ENCODE measurements around the gene C3orf20.
A peak's percentile ranks its signal among the peaks of the same experiment; 100 is the strongest.
"Not testable (repeated sequence)": the region's sequence is repeated elsewhere in the genome, so short reads cannot be mapped to it uniquely, and the experiment has no call there.

C3orf20 gene

DNA sequence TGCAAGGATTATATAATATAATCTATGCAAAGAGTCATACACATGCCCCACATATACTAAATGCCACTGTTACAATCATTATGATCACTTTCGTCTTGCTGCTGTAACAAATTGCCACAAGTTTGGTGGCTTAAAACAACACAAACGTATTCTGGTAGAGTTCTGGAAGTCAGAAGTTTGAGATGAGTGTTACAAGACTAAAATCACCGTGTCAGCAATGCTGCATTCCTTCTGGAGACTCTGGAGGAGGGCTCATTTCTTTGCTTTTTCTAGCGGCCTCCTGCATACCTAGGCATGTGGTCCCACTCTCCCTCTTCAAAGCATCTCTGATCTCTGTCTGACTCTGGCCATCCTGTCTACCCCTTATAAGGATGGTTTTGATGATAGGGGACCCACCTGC lies 24.7 kb upstream of the C3orf20 start:
- DNase-seq (ENCODE audit: low read depth in 2 of 2), result no peak

DNA sequence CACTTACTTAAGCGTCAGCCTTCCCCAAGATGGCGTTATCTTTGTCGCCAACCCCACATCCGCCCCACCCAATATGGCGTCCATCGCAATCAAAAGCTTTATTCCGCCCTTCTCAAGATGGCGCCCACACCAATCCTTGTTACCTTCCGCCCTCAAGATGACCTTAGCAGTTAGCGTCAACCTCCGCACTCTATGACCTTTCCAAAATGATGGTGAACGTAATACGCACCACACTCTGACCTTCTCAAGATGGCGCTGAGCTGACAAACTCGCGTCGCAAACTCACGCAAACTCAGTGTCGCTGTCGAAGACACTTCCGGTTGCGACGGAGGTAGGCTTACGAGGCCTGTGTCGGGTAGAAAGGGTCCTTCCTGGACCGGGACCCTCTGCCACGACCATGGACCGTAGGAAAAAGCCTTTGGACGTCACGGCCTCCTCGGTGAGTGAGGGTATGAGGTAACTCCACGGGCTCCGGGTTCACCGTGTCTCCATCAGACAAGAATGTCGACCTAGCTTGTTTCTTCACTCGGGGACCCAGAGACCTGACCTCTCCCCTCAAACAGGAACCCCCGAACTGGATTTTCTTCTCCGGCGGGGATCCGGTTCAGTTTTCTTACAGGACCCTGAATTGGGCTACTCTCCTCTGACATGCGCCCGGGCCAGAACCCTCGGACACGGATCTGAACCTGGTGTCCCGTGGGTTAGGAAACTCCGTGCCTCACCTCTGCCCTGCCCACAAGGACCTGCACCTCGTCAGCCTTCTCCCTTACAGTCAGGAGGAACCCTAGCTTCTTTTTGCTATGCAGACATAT lies 23.3 kb upstream of the C3orf20 start, which contains the start of gene CCDC174:
Gene CCDC174, plus strand, starts transcription at position 323 of the 812 bp plus-strand sequence. Its CDS starts 75 bp downstream, at position 398.
- DNase-seq (ENCODE audit: low read depth in 2 of 2), result peak; percentile 86 to 90

DNA sequence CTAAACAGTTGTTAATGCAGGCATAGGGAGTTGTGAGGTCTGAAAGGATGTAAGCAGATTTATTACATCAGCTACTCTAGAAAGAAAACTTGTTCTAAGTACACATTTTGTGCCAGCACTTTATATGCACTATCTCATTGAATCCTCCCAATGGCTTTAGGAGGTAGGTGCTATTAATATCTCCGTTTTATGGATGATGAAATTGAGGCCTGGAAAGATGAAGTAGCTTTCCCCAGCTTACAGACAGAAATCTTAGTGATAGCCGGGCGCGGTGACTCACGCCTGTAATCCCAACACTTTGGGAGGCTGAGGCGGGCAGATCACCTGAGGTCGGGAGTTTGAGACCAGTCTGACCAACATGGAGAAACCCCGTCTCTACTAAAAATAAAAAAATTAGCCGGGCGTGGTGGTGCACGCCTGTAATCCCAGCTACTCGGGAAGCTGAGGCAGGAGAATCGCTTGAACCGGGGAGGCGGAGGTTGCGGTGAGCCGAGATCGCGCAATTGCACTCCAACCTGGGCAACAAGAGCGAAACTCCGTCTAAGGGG lies 22.5 kb upstream of the C3orf20 start:
- not testable (repeated sequence) for DNase-seq (ENCODE audit: low read depth in 2 of 2)

DNA sequence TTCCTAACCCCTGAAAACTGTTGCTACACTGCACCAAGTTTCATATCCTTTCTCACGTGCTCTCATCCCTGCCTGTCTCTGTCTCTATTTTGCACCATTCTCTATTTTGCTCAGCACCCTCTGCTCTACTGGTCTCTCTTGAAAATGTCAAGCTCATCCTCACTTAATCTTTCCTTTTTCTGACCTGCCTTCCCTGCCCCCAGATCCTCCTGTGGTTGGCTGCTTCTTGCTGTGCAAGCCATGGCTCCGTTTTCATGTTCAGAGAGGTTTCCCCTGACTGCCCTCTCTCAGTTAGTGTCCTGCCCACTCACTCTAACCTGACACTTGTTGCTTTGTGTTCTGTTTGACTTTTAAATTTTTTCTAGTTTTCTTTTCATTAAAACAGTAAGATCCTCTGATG lies 17.4 kb upstream of the C3orf20 start:
- no peak for DNase-seq (ENCODE audit: low read depth in 2 of 2)

DNA sequence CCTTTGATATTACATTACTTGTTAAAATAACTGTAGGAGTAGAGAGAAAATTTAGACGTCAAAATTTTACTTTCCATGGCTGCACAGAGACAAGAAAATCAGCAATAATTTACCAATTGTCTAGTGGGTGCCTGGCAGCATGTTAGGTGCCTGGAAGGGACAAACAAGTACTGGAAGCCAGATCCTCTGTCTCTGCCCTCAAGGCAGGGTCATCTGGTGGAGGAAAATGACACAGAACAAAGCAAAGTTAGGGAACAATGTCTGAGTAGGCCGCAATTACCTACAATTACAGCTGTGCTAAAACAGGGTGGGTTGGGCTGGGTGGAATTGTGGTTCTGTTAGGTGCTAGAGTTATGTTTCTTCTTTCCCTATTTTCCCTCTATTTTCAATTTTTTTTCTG lies 16.0 kb upstream of the C3orf20 start:
- no peak for DNase-seq (ENCODE audit: low read depth in 2 of 2)

DNA sequence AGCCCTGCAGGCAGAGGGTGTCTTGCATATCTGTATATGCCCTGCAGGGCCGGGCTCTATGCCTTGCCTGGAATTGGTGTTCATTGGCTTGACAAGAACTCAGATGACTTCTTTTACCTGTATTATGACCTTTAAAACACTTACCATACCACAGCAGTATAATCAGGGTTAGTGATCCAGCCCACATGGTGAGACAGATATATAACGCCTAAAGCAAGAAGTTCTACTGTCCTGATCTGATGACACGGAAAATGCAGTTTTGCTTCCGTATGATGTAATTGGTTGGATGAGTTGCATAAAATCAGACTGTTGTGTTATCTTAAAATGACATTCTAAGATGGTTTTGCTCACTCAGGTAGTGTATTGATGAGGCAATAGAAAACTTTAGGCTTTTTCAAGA lies 14.0 kb upstream of the C3orf20 start:
- no peak for DNase-seq (ENCODE audit: low read depth in 2 of 2)

DNA sequence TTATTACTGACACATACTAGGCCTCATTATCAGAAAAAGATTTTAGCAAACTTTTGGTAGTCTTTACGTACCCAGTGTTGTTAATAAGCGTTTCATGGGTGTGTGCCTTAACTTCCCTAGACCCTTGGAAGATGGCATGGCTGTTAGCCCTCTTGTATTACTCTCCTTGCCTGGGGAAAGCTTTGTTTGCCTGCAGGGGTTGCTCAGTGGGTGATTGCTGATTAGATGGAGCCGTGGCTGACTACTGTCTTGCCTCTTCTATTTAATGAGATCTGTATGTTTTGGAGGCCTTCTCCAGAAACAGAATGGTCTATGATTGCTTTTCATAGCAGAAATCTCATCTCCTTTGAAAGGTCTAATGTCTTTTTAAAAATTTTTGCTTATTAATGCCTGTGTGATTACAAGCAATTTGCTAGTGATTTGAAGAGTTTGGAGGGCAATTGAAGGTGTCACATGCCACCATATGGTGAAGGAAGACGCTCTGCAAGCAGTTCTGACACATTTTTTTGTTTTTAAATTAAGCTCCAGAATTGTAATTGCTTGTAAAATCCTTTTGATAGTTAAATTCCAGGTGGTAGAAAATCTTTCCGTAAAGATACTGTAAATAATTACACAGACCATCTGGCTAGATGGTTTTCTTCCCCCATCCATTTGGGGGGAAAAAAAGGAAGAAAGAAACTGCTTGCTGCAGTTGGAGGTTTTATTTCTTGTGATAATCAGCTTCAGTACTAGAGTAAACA lies 11.4 kb upstream of the C3orf20 start:
- no peak for DNase-seq (ENCODE audit: low read depth in 2 of 2)

DNA sequence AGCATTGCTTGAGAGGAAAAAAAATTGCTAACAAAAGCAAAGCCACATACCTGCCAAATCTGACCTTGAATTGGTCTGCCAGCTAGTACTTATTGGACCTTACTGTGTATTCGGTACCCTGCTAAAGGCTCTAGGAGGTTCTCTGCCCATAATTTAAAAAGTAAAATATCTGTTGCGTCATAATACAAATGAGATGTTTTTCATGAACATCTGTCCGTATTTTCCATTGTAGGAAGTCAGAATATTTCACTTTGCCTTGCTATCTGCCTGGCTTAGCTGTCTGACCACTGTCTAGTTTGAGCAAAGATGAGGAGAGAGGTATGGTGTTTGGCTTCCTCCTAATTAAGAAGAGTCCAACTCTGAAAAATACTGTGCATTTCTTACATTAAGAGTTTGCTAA lies 10.8 kb upstream of the C3orf20 start:
- DNase-seq (ENCODE audit: low read depth in 2 of 2), result no peak

DNA sequence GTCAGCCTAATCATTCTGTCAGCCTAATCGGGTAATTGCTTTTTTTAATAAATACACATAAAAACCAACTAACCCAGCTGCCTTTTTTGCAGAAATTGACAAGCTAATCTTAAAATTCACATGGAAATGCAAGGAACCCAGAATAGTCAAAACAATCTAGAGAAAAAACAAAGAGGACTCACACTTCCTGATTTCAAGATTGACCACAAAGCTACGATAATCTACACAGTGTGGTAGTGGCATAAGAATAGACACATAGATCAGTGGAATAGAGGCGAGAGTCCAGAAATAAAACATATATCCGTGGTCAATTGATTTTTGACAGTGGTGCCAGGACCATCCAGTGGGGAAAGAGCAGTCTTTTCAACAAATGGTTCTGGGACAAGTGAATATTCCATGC lies 2.4 kb upstream of the C3orf20 start:
- DNase-seq (ENCODE audit: low read depth in 2 of 2), result no peak

DNA sequence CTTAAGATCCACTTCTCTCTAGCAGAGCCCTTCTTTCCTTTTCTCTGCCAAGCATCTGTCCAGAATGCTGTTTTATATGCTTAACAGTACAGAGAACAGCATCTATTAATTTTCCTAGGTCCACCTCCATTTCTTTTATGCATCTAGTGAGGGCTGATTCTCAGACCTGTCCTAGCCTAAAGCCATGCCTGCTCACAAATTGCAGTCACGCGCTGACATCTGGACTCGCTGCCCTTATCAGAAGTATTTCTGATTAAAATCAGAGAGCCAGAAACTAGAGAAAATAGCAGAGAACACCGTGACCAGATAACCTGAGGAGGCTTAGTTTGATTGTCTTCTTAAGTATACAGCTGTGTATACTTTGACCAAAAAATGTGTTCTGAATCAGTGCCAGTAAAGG lies 1.9 kb downstream of the C3orf20 start:
- no peak for DNase-seq (ENCODE audit: low read depth in 2 of 2)

DNA sequence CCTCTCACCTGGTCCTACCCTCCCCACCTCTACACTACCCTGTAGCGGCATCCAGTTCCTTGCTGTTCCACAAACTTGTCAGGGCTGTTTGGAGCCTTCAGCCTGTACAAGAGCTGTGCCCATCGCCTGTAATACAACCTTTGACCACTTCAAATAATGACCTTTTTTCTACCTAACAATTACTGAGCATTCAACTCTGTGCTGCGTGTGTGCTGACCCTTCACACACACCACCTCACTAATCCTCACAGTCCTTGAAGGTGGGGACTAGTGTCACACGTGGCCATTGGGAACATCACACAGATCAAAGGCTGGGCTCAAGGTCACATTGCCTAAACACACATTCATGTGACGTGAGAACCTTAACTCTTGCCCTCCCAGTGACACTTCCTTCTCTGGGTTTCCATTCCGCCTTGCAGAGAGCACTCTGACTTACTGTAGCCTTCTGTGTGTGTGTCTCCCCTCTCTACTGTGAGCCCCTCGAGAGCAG lies 3.1 kb downstream of the C3orf20 start:
- DNase-seq (ENCODE audit: low read depth in 2 of 2), result no peak

DNA sequence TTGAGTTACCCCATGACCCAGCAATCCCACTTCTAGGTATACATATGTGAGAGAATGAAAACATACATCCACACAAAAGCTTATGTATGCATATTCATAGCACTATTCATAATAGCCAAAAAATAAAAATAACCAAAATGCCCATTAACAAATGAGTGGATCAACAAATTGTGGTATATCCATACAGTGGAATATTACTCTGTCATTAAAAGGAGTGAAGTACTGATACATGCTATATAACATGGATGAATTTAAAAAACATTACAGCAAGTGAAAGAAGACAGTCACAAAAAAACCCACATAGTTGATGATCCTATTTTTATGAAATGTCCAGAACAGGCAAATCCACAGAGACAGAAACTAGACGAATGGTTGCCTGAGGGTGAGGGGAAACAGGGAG lies 5.2 kb downstream of the C3orf20 start:
- no peak for DNase-seq (ENCODE audit: low read depth in 2 of 2)

DNA sequence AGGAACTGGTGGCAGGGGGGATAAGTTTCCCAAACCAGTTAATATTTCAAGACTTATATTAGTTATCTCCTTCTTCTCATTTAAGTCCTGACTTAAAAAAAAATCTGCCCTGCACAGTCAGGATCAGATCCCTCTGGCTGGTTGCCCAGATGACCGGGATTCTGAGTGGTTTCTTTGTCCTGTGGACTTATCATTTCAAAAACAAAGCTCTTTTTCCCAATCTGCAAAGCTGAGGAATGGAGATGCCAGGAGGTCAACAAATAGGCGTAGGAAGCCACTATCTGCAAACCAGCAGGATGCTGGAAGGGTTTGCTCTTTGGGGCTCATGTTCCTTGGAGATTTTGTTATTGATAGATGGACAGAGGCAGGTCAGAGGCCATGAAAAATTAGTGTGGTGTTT lies 5.8 kb downstream of the C3orf20 start:
- no peak for DNase-seq (ENCODE audit: low read depth in 2 of 2)

DNA sequence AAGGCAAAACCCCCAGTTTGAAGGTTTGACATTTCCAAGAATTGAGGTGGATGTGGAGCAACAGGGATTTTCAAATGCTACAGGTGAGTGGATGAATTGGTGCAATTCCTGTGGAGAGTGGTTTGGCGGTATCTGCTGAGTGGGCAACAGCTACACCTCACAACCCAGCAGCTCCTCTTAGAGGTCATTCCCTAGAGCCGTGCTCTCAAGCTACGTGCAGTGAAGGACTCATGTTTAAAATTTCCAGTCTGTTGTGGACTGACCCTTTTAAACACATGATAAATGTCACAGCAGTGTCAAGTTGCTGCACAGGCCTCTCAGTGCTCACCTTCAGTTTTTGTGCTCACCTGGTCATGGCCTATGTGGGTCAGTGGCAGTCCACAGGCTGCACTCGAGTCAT lies 9.5 kb downstream of the C3orf20 start:
- DNase-seq (ENCODE audit: low read depth in 2 of 2), result no peak

DNA sequence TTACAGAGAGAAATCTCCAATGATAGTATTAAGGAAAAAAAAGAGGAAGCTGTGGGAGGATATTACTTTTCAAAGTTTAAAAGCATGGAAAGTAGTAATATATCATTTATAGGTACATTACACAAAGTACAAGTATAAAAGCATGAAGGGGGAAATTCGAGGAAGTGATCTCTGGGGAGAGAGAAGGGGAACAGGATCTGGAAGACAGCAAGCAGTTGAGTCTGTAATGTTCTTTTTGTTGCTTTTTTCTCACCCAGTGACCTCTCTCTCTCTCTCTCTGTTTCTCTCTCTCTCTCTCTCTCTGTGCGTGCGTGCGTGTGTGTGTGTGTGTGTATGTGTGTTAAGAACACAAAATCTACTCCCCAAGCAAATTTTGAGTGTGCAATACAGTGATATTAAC lies 10.2 kb downstream of the C3orf20 start:
- DNase-seq (ENCODE audit: low read depth in 2 of 2), result no peak

DNA sequence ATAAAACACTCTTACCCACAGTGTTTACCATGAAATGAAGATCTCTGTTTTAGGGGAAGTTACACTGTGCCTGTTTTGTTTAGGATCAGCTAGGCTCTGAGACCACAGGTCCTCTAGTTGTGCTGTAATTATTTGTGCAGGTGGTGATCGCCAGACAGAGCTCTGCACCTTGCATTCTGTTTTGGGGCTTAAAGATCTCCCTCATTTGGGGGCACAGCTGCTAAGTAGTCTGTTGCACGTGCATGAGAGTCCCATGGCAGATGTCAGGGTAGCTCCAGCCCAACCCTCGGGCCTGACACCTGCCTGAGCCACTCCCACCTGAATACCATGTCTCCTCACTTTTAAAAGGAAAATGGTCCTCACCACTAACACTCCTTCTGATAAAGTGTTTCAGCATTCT lies 12.4 kb downstream of the C3orf20 start:
- DNase-seq (ENCODE audit: low read depth in 2 of 2), result no peak

DNA sequence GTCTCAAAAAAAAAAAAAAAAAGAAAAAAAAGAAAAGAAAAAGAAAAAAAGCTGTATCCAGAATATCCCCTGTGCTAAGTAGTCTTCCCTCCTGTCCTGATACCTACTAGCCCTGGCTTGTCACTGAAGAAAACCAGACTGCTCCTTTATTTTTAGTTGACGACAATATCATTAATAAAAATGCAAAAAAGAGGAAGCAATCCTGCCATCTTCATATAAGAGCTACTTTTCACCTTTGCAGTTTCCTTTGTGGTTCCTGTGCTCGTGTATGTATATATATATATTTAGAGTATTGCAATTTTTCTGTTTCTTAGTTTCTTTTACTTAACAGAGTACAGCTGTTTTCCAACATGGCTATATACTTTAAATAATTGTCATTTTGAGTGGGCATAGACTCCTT lies 13.6 kb downstream of the C3orf20 start:
- DNase-seq (ENCODE audit: low read depth in 2 of 2), result no peak

DNA sequence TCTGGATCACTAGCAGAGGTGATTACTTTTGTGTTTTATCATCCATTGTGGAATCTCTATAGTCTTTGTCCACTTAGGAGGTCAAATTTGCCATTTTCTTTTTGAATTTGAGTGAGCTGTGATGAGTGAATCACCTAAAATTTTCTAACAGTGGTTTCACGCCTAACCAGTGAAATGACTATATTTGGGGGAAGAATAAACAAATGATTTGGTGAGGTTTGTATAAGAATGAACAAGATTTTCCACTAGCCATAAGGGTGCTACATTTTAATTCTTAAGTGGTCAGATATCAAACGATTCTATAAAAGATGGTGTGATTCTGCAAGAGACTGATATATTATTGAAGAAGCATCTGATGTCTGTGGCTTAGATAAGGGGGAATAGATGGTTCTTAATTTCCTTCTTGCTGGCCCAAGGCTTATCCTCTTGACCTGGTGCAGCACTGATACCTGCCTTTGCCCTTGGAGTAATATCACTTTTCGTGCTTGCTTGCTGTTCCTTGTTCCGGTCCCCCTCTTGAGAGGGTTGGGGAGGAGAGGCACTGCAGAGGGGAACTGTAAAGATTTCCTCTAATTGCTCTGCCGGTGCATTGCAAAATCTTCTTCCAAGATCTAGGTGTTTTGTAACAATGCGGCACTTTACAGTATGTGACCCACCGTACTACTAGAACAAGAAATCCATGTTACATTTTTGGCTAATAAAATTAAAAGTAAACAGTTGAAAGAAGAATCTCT lies 14.5 kb downstream of the C3orf20 start:
- no peak for DNase-seq (ENCODE audit: low read depth in 2 of 2)

DNA sequence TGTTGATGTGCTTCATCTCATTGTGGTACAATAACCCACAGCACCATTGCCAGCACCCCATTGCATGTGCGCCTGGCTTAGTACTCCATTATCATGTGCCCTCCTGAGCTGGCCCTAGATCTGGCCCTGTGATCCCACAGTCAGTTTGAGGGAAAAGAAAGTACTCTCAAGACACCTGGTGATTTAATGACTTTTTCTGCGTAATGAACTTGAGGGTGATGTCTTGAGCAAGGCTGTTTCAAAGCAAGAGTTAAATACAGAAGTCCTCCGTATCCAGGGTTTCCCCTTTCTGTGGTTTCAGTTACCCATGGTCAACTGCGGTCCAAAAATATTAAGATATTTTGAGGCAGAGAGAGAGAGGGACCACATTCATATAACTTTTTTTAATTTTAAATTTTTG lies 16.3 kb downstream of the C3orf20 start:
- DNase-seq (ENCODE audit: low read depth in 2 of 2), result no peak

DNA sequence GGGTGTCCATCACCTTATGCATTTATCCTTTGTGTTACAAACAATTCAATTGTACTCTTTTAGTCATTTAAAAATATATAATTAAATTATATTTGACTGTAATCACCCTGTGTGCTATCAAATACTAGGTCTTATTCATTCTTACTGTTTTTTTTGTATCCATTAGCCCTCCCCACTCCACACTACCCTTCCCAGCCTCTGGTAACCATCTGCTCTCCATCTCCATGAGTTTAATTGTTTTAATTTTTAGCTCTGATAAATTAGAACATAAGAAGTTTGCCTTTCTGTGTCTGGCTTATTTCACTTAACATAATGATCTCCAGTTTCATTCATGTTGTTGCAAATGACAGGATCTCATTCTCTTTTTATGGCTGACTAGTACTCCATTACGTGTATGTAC lies 16.8 kb downstream of the C3orf20 start:
- no peak for DNase-seq (ENCODE audit: low read depth in 2 of 2)

DNA sequence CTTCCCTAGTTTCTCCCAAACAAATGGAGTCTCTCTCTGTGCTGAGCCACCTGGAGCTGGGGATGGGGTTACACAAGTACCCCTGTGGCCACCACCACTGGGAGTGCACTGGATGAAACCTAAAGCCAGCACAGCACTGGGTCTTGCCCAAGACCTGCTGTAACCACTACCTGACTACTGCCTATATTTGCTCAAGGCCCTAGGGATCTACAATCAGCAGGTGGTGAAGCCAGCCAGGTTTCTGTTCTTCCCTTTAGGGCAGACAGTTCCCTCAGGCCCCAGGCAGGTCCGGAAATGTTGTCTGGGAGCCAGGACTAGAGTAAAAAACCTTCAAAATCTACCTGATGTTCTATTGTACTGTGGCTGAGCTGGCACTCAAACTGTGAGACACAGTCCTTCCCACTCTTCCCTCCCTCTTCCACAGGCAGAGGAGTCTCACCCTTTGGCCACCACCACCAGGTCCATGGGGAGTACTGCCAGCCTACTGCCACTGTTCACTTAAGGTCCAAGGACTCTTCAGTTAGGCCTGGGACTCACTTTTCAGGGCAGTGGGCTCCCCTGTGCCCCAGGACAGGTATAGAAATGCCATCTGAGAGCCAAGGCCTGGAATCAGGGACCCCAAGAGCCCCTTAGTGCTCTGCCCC lies 23.8 kb downstream of the C3orf20 start:
- DNase-seq (ENCODE audit: low read depth in 2 of 2), result no peak

DNA sequence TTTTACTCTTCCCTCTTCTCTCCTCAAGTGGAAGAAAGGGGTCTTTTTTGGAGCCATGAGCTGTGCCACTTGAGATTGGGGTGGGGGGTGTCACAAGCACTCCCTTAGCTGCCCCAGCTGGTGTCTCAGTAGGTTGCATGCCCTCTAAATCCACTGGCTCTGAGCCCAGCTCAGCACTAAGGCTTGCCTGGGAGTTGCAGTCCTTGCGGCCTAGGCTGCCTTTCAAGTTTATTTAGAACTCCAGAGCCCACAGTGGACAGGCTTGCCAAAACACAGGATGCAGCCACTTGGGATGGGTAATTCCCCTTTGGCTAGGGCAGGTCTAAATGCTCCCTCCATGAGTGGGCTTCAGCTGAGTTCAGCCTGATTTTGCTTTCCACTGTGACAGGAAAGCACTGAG lies 24.7 kb downstream of the C3orf20 start:
- DNase-seq (ENCODE audit: low read depth in 2 of 2), result no peak

Data from stimulated activated CD8-positive, alpha-beta memory T cell treated with anti-CD3 and anti-CD28 coated beads, Interleukin-2, amount 100 ng/mL, for 1 hour (primary cell).